Ascending aorta (tissue), 2 donors: ENCODE data around the gene POU2F3. TPM values are rescaled to one million over a fixed set of nuclear protein-coding genes. Genes with fewer than 3 reads are reported as not detected.

Experiments
- DNase-seq, 2 donors: peaks; one replicate each; pipeline ENCODE4 v3.0.0-alpha.2; 2019; ENCODE audit warnings: low spot score in 2 of 2
- H3K27ac ChIP-seq, 2 donors: fragments of 200-600 bp; sonication (generic); one replicate each; pipeline ENCODE4 v1.5.1; 2016 to 2017; ENCODE audit warnings: mild to moderate bottlenecking in 1 of 2
- H3K27me3 ChIP-seq: fragments of 200-600 bp; sonication (generic); one replicate; pipeline ENCODE4 v1.5.1; 2017
- H3K36me3 ChIP-seq, 2 donors: fragments of 200-600 bp; sonication (generic); one replicate each; pipeline ENCODE4 v1.5.1; 2016
- H3K4me1 ChIP-seq, 2 donors: fragments of 200-600 bp; sonication (generic); one replicate each; pipeline ENCODE4 v1.5.1; 2016 to 2017; ENCODE audit warnings: mild to moderate bottlenecking in 1 of 2
- H3K4me3 ChIP-seq, 2 donors: fragments of 200-600 bp; sonication (generic); one replicate each; pipeline ENCODE4 v1.5.1; 2016 to 2017; ENCODE audit warnings: mild to moderate bottlenecking in 1 of 2
- H3K9me3 ChIP-seq, 2 donors: fragments of 200-600 bp; sonication (generic); one replicate each; pipeline ENCODE4 v1.5.1; 2016
- intact Hi-C: fragments of 100-400 bp; cut with DNase I; formaldehyde crosslinking; loops from one replicate; pipeline ENCODE4 v1.15.1; 2023
- total RNA-seq: library from RNA; depleted of rRNA; stranded (reverse); fragments of >200 nt; gene quantifications from one replicate; pipeline ENCODE4 v1.1.0, GENCODE V29; 2016
- TF ChIP-seq, protein P1 (sequence below), 3 experiments: fragments of 200-600 bp in 2 of 3; fragments of 450-650 bp in 1 of 3; sonication (generic) in 2 of 3; IDR thresholded peaks; one replicate each; pipeline ENCODE4 v1.5.1; 2016 to 2019; ENCODE audit warnings: antibody characterized with exemption in 3 of 3, mild to moderate bottlenecking in 1 of 3, moderate library complexity in 1 of 3

POU2F3 gene
- total RNA-seq, 1 donor from 2014 or later: not detected

DNA sequence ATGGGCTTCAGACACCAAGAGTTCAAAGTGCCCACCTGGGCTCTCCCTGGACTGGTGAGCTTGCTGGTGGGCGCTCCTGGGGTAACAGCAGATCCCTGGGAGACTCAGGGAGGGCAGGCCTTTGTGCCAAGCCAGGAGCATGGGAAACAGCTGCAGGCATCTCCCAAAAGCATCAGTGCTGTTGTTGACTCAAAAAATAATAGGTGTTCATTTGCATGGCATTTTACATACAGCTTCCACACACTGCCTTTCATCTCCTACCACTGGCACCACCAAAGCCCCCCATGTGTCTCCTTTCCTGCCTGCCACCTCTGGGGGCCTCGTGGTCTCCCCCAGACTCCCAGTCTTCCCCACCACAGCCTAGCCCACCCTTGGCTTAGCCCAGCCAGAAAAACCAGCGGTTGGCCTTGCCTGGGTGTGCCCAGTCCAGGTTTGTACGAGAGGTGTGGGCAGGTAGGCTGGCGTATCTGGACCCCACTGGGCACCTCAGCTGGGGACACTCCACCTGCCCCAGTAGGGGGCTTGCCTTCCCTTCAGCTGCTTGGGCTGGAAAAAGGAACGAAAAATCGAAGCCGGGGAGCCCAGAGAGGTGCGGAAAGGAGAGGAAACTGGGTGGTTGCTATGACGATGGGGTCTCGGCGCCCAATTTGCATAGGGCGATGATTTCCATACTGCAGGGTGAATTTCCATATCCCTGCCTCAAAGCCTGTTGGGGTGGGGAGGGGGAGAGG is 15.0 kb downstream of the POU2F3 start:
- H3K27ac ChIP-seq: no peak overlapping the region
- DNase-seq: no peak
- intact Hi-C loops: no loop called here
- no peaks in the 10 kb centered on the region for H3K27me3 ChIP-seq
- H3K4me3 ChIP-seq: no peak overlapping the region
- no peaks in the 10 kb centered on the region for H3K9me3 ChIP-seq
- TF ChIP-seq, protein P1, sequence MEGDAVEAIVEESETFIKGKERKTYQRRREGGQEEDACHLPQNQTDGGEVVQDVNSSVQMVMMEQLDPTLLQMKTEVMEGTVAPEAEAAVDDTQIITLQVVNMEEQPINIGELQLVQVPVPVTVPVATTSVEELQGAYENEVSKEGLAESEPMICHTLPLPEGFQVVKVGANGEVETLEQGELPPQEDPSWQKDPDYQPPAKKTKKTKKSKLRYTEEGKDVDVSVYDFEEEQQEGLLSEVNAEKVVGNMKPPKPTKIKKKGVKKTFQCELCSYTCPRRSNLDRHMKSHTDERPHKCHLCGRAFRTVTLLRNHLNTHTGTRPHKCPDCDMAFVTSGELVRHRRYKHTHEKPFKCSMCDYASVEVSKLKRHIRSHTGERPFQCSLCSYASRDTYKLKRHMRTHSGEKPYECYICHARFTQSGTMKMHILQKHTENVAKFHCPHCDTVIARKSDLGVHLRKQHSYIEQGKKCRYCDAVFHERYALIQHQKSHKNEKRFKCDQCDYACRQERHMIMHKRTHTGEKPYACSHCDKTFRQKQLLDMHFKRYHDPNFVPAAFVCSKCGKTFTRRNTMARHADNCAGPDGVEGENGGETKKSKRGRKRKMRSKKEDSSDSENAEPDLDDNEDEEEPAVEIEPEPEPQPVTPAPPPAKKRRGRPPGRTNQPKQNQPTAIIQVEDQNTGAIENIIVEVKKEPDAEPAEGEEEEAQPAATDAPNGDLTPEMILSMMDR (IDR thresholded peaks at IDR 0.05): no peak
- no peaks in the 10 kb centered on the region for H3K4me1 ChIP-seq
- H3K36me3 ChIP-seq: no peaks in the 10 kb centered on the region

DNA sequence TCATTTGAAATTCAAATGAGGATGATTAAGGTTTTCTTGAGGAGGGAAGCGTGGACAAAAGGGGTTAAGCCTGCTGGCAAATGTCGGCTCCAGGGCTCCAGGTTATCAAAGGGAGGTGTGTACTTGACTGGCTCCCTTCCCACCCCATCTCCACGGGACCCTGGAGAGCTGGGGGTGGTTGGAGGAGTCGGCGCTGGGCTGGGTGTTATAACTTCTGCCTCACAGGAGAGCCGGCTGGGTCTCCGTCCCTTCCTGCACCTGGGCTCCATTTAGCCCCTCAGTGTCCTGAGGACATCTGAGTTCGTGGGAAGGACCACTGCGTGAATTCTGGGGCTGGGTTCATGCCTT is 15.6 kb downstream of the POU2F3 start:
- Histone ChIP-seq H3K9me3 (no peaks in the 10 kb centered on the region), H3K27ac (no peak overlapping the region), H3K4me1 (no peaks in the 10 kb centered on the region), H3K4me3 (no peak overlapping the region), H3K36me3 (no peaks in the 10 kb centered on the region), H3K27me3 (no peaks in the 10 kb centered on the region)
- intact Hi-C loops: no loop called here
- DNase-seq: no peak
- TF ChIP-seq, protein P1 (IDR thresholded peaks at IDR 0.05): no peak

DNA sequence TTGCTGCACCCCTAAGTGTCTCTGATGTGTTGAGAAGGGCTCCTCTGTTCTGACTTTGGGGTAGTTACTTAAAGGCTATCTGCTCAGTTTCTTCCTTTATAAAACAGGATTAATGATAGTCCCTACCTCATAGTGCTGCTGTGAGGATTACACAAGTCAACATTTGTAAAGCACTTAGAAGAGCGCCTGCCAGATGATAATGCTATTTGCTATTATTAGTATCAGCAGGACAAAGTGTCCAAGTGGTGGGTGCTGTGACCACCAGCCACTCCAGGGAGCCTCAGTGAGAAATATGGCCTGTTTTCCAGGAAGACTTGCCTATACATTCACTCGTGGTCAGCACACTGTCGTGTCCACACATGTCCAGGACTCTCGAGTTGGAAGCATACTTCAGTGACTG is 16.2 kb downstream of the POU2F3 start:
- no peak overlapping the region for H3K4me3 ChIP-seq
- H3K4me1 ChIP-seq: no peaks in the 10 kb centered on the region
- H3K9me3 ChIP-seq: no peaks in the 10 kb centered on the region
- TF ChIP-seq, protein P1 (IDR thresholded peaks at IDR 0.05): no peak
- no peak for DNase-seq
- intact Hi-C loops: no loop called here
- H3K27ac ChIP-seq: no peak overlapping the region
- no peaks in the 10 kb centered on the region for H3K36me3 ChIP-seq
- no peaks in the 10 kb centered on the region for H3K27me3 ChIP-seq

DNA sequence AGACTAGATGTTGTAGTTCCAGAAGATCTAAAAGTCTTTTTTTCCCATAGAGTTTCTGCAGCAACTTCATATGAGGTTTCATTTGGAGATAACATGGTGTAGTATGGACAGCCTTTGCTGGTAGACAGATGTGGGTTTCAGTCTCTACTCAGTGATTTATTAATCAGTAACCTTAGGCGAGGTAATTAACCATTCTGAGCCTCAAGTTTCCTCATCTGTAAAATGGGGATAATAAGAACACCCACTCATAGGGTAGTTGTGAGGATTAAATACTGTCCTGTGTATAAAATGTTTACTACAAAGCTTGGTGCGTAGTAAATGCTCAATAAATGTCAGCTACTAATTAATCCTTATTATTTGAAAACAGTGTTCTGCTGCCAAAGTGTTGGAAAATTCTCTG is 16.8 kb downstream of the POU2F3 start:
- Histone ChIP-seq H3K9me3 (no peaks in the 10 kb centered on the region), H3K4me1 (no peaks in the 10 kb centered on the region), H3K4me3 (no peak overlapping the region), H3K27ac (no peak overlapping the region), H3K27me3 (no peaks in the 10 kb centered on the region), H3K36me3 (no peaks in the 10 kb centered on the region)
- TF ChIP-seq, protein P1 (IDR thresholded peaks at IDR 0.05): no peak
- intact Hi-C loops: no loop called here
- no peak for DNase-seq

DNA sequence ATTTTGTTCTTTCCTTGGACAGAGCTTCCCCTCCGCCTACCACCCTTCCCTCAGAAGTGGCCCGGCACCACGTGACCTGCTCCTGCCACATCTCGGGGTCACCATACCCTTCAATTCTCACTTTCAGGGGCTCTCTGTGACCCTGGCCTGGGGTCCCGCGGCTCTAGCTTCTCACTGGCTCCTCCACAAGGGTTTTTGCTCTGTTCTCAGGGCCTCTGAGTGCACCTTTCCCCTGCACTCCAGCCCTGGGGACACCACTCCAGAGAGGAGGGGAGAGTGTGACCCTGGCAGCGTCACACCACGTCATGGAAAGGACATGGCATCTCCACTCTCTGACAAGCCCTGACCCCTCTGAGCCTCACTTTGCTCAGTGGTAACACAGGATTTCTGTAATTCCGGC is 17.4 kb downstream of the POU2F3 start:
- H3K27me3 ChIP-seq: no peaks in the 10 kb centered on the region
- no peak overlapping the region for H3K4me3 ChIP-seq
- no peaks in the 10 kb centered on the region for H3K36me3 ChIP-seq
- no peak overlapping the region for H3K27ac ChIP-seq
- DNase-seq: no peak
- H3K4me1 ChIP-seq: no peaks in the 10 kb centered on the region
- TF ChIP-seq, protein P1 (IDR thresholded peaks at IDR 0.05): no peak
- no peaks in the 10 kb centered on the region for H3K9me3 ChIP-seq
- intact Hi-C loops: no loop called here

DNA sequence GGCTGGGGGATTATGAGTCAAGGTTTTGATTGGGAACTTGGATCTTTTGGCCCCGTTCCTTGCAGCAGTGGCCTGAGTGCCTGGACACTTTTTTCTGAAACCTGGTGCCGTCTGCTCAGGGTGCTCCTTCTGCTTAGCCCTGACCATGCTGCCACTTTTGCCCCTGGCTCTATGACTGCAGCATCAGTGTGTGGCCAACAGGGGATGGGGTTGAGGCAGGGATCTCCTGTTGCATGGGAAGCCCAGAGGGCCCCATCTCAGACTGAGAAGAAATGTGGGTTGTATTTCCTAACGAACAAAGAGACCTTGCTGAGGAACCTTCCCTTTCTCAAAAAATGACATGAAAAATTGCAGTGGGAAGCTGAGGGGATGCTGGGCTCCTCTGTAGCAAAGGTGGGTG is 18.7 kb downstream of the POU2F3 start:
- Histone ChIP-seq H3K36me3 (no peaks in the 10 kb centered on the region), H3K4me3 (no peak overlapping the region), H3K9me3 (no peaks in the 10 kb centered on the region), H3K27ac (no peak overlapping the region), H3K27me3 (no peaks in the 10 kb centered on the region), H3K4me1 (no peaks in the 10 kb centered on the region)
- DNase-seq: no peak
- TF ChIP-seq, protein P1 (IDR thresholded peaks at IDR 0.05): no peak
- intact Hi-C loops: no loop called here
